Measurements from ENCODE around the gene ESYT3.
A peak's percentile ranks its signal among the peaks of the same experiment; 100 is the strongest.

Gene ESYT3, protein sequence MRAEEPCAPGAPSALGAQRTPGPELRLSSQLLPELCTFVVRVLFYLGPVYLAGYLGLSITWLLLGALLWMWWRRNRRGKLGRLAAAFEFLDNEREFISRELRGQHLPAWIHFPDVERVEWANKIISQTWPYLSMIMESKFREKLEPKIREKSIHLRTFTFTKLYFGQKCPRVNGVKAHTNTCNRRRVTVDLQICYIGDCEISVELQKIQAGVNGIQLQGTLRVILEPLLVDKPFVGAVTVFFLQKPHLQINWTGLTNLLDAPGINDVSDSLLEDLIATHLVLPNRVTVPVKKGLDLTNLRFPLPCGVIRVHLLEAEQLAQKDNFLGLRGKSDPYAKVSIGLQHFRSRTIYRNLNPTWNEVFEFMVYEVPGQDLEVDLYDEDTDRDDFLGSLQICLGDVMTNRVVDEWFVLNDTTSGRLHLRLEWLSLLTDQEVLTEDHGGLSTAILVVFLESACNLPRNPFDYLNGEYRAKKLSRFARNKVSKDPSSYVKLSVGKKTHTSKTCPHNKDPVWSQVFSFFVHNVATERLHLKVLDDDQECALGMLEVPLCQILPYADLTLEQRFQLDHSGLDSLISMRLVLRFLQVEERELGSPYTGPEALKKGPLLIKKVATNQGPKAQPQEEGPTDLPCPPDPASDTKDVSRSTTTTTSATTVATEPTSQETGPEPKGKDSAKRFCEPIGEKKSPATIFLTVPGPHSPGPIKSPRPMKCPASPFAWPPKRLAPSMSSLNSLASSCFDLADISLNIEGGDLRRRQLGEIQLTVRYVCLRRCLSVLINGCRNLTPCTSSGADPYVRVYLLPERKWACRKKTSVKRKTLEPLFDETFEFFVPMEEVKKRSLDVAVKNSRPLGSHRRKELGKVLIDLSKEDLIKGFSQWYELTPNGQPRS

DNA sequence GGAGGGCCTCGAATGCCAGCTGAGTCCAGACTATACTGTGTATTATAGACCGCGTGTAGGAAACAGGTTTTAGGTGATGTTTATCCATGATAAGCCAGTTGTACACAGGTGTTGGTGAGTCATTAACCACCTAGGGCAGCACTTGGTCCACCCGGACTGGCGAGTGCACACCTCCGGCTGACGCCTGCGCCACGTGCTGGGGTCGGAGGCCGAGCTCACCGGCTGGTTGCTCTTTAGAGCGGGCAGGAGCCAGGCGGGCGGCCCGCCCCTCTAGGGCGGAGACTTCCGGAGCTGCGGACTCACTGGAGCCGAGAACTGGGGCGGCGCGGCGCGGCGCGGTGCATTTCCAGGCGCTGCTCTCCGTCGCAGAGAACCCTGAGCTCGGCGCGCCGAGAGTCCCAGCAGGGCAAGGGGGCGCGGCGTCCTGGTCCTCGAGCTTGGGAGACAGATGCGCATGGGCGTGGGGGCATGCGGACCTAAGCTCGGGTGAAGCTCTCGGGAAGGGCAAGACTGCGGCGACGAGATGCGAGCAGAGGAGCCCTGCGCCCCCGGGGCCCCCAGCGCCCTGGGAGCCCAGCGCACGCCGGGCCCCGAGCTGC, at the start of gene ESYT3:
Gene ESYT3, plus strand, starts transcription at position 341 of the 599 bp plus-strand sequence. Its CDS starts 183 bp downstream, at position 524.
- DNase-seq (ENCODE audit: low spot score in 2 of 2) (no peak), ATAC-seq (ENCODE audit: low read depth) (peak; percentile 38)
- peak within 1 kb of the TSS; percentile 59 for H3K4me3 Mint-ChIP-seq
- H3K9me3 Mint-ChIP-seq, result no peaks in the 10 kb centered on the region
- no peaks in the 10 kb centered on the region for H3K36me3 Mint-ChIP-seq
- H3K27me3 Mint-ChIP-seq, result peaks cover 25% of the 10 kb centered on the region
- peaks cover 3% of the 10 kb centered on the region for H3K4me1 Mint-ChIP-seq
- H3K27ac Mint-ChIP-seq, result no peak within 1 kb of the TSS

DNA sequence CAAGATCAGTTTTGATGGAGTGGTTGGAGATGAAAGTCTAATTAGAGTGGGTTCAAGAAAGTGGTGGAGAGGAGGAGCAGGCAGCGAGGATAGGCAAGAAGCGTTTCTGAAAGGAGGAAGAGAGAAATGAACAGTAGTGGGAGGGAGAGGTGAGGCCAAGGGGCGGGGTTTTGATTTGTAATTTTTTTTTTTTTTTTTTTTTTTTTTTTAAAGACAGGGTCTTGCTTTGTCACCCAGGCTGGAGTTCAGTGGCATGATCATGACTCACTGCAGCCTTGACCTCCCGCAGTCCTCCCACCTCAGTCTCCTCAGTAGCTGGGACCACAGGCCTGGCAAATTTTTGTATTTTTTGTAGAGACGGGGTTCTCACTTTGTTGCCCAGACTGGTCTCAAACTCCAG, 49.4 kb upstream of the ESYT3 start:
- no peaks in the 10 kb centered on the region for H3K4me1 Mint-ChIP-seq
- peaks cover 30% of the 10 kb centered on the region for H3K27me3 Mint-ChIP-seq
- H3K9me3 Mint-ChIP-seq, result peaks cover 1% of the 10 kb centered on the region
- no peak overlapping the region for H3K27ac Mint-ChIP-seq
- H3K4me3 Mint-ChIP-seq, result no peak overlapping the region
- peaks cover 2% of the 10 kb centered on the region for H3K36me3 Mint-ChIP-seq
- DNase-seq (ENCODE audit: low spot score in 2 of 2), result no peak
- no peak for ATAC-seq (ENCODE audit: low read depth)

DNA sequence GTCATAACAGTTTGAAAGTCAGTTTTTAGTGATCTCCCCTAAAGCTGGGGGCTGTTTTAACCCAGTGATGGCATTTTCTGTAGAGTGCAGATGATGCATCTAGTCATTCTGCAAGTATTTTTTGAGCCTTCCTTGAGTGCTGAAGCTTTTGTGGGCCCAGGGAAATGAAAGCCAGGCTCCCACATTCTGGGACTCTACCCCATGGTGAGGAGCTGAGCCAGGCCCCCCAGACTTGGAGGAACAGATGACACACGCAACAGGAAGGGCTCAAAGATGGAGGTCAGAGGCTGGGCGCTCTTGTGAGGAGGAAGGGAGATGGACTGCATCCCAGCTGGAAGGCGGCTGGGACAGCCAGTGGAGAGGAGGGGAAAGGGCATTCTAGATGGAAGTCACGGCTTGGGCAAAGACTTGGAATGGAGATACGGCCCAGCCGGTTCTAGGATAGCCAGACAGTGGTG, 45.2 kb upstream of the ESYT3 start:
- Mint-ChIP-seq H3K27me3 (peaks cover 19% of the 10 kb centered on the region), H3K4me3 (no peak overlapping the region), H3K4me1 (no peaks in the 10 kb centered on the region), H3K36me3 (peaks cover 2% of the 10 kb centered on the region), H3K27ac (no peak overlapping the region), H3K9me3 (peaks cover 1% of the 10 kb centered on the region)
- DNase-seq (ENCODE audit: low spot score in 2 of 2) (no peak), ATAC-seq (ENCODE audit: low read depth) (no peak)

DNA sequence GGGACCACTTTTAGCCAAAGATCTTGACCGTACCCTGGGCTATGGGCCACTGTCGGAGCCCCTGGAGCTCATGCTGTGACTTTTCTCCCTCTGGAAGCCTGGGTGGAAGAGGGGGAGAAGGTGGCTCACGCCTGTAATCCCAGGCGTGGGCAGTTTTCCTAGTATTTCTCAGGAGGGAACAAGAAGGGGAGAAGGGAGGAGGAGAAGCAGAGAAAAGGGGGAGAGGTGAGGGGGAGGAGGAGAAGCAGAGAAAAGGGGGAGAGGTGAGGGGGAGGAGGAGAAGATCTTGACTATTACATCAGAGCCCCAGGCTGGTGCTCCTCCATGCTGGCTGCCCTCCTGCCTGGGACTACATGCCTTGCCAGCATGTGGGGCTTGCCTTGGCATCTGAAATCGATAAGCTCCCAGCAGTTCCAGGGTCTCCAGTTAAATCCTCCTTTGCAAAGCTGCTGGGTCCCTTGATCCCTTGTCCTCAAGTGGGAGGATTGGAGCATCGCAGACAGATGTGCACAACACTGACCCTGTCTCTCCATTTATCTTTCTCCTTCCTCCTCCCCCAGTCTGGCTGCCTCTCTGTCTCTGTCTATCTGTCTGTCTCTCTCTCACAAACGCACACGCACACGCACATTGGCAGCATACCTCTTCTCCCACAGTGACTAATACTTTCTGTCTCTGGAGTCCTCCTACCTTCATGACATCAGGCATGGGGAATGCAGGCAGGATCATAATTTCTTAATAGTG, 44.4 kb upstream of the ESYT3 start:
- Mint-ChIP-seq H3K27me3 (peaks cover 11% of the 10 kb centered on the region), H3K4me3 (no peak overlapping the region), H3K27ac (no peak overlapping the region), H3K4me1 (no peaks in the 10 kb centered on the region), H3K9me3 (no peaks in the 10 kb centered on the region), H3K36me3 (no peaks in the 10 kb centered on the region)
- no peak for DNase-seq (ENCODE audit: low spot score in 2 of 2)
- no peak for ATAC-seq (ENCODE audit: low read depth)

DNA sequence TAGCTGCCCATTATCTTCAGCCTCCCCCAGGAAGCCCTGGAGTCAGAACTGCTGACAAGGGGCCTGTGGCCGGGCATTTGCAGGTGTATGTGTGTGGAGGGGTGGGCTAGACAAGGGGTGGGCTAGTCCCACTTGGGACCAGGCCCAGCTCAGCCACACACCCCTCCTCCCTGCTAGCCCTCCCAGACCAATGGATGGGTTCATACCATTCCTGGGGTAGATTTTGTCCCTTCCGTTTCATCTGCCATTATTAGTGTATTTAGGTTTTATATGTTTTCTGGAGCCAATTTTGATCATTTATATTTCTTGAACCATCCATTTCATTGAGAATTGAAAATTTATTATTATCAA, 43.9 kb upstream of the ESYT3 start:
- no peak overlapping the region for H3K27ac Mint-ChIP-seq
- DNase-seq (ENCODE audit: low spot score in 2 of 2) (no peak), ATAC-seq (ENCODE audit: low read depth) (no peak)
- H3K27me3 Mint-ChIP-seq, result peaks cover 14% of the 10 kb centered on the region
- no peaks in the 10 kb centered on the region for H3K36me3 Mint-ChIP-seq
- H3K4me3 Mint-ChIP-seq, result no peak overlapping the region
- H3K9me3 Mint-ChIP-seq, result no peaks in the 10 kb centered on the region
- H3K4me1 Mint-ChIP-seq, result no peaks in the 10 kb centered on the region

DNA sequence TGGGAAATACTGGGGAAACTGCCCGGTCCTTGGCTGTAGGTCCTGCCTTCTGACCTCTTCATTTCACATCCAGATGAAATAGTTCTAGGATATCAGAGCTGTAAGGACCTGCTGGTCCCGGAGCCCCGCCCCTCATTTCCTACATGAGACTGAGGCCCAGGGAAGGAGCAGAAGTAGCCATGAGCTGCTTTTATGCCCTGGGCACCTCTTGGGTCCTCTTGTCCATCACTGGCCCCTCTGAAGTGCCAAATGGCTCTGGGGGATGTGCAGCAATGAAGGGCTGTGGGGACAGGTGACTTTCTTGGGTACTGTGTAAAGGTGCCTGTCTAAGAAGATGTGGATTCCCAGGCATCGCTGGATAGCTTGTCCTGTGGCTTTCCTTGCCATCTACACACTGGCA, 40.3 kb upstream of the ESYT3 start:
- Mint-ChIP-seq H3K9me3 (no peaks in the 10 kb centered on the region), H3K4me1 (no peaks in the 10 kb centered on the region), H3K36me3 (no peaks in the 10 kb centered on the region), H3K4me3 (no peak overlapping the region), H3K27ac (no peak overlapping the region), H3K27me3 (peaks cover 18% of the 10 kb centered on the region)
- DNase-seq (ENCODE audit: low spot score in 2 of 2) (no peak), ATAC-seq (ENCODE audit: low read depth) (no peak)

DNA sequence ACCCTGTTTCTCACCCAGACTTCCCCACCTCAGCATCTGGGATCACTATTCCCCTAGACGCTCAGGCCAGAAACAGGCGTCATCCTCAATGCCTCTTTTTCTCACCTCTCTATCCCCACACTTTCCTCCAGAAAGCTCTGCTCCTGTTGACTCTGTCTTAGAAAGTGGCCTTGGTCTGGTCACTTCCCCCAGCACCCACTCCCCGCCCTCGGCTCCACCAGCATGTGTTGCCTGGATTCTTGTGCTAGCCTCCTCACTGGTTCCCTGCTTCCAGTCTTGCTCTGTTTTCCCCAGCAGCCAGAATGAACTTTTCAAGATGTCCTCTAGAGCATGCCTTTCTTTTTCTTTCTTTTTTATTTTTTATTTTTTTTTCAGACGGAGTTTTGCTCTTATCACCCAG, 39.7 kb upstream of the ESYT3 start:
- DNase-seq (ENCODE audit: low spot score in 2 of 2), result no peak
- H3K27ac Mint-ChIP-seq, result no peak overlapping the region
- H3K27me3 Mint-ChIP-seq, result peaks cover 16% of the 10 kb centered on the region
- no peaks in the 10 kb centered on the region for H3K9me3 Mint-ChIP-seq
- no peaks in the 10 kb centered on the region for H3K4me1 Mint-ChIP-seq
- H3K36me3 Mint-ChIP-seq, result no peaks in the 10 kb centered on the region
- H3K4me3 Mint-ChIP-seq, result no peak overlapping the region
- no peak for ATAC-seq (ENCODE audit: low read depth)

DNA sequence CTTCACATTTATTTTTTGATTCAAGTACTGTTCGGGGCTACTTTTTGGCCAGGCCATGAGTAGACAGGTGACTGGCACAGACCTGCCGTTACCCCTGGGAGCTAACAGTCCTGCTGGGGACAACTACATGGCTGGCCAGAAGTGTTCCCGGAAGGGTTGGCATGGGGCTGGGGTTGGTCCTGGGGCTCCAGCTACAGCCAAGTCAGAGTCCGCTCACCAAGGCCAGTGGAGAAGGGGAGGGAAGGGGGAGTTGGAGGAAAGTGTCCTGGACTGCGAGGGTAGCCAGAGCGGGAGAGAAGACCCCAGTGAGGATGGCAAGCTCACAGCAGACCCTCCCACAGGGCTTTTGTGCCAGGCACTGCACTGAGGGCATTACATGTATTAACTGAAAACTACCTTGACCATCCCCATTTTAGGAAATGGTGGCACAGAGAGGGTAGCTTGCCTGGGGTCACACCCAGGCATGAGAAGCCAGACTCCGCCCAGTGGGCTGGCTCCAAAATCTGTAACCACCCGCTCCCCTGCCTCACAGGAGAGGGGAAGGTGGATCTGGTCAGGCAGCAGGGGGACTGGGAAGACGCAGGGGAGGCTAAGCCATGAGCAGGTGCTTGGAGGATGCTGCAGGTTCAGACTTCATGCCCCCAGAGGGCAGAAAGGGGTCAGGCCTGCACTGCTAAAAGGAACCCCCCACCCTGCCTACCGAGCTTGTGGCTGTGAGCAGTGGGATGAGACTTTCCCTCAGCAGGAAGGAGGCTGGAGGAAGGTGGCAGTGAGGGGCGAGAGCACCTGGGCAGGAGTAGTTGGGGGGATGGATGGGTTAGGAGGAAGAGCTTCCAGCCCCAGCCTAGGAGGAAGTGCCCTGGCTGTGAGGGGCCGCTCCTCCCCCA, 38.3 kb upstream of the ESYT3 start:
- peaks cover 15% of the 10 kb centered on the region for H3K27me3 Mint-ChIP-seq
- H3K4me1 Mint-ChIP-seq, result no peaks in the 10 kb centered on the region
- ATAC-seq (ENCODE audit: low read depth) (no peak), DNase-seq (ENCODE audit: low spot score in 2 of 2) (no peak)
- H3K27ac Mint-ChIP-seq, result no peak overlapping the region
- no peak overlapping the region for H3K4me3 Mint-ChIP-seq
- H3K9me3 Mint-ChIP-seq, result no peaks in the 10 kb centered on the region
- H3K36me3 Mint-ChIP-seq, result no peaks in the 10 kb centered on the region

DNA sequence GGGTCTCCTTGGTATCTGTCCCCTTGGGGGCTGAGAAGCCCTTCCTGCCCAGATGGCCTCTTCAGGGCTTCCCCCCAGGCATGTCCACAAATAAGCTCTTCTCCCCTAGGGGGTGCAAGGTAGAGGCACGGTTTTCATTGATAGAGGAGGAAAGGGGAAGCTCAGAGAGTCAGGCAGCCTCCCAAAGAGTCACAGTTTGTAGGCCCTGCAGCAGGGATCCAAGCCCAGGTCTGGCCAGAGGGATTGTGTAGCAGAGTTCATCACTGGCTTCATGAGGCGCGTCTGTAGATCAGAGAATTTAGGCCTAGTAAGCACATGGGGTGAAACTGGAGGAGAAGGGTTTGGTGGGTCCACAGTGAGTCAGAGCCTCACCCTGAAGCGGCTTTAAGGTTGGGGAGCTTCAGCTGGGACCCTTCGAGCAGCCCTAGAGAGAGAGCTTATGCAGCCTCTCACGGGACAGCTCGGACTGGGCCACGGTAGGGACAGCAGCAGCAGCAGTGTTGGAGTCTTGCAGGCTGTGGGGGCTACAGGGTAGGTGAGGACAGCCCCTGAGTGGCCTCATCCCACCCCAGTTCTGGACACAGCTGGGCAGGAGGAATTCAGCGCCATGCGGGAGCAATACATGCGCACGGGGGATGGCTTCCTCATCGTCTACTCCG, 37.5 kb upstream of the ESYT3 start:
- H3K4me3 Mint-ChIP-seq, result no peak overlapping the region
- no peaks in the 10 kb centered on the region for H3K9me3 Mint-ChIP-seq
- no peaks in the 10 kb centered on the region for H3K4me1 Mint-ChIP-seq
- no peak overlapping the region for H3K27ac Mint-ChIP-seq
- DNase-seq (ENCODE audit: low spot score in 2 of 2) (no peak), ATAC-seq (ENCODE audit: low read depth) (no peak)
- no peaks in the 10 kb centered on the region for H3K36me3 Mint-ChIP-seq
- peaks cover 15% of the 10 kb centered on the region for H3K27me3 Mint-ChIP-seq

DNA sequence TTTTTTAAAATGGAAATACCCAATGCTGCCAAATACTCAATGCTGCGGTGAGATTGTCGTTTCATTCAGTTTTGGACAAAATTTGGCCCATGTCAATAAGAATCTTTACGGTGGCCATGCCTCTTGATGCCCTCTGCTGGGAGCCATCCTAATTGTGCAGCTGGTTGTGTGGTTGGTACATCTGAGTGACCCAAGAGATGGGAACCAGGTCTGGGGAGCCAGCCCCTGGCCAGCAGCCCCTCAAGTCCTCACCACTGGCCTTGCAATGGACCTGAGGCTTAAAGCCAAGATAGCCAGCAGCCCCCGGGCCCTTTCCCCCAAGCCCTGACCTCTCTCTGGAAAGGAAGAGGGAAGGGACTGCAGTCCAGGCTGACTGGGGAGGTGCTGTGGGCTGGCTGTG, 36.4 kb upstream of the ESYT3 start:
- DNase-seq (ENCODE audit: low spot score in 2 of 2) (no peak), ATAC-seq (ENCODE audit: low read depth) (no peak)
- Mint-ChIP-seq H3K4me3 (no peak overlapping the region), H3K36me3 (no peaks in the 10 kb centered on the region), H3K9me3 (no peaks in the 10 kb centered on the region), H3K4me1 (no peaks in the 10 kb centered on the region), H3K27me3 (peaks cover 15% of the 10 kb centered on the region), H3K27ac (no peak overlapping the region)

DNA sequence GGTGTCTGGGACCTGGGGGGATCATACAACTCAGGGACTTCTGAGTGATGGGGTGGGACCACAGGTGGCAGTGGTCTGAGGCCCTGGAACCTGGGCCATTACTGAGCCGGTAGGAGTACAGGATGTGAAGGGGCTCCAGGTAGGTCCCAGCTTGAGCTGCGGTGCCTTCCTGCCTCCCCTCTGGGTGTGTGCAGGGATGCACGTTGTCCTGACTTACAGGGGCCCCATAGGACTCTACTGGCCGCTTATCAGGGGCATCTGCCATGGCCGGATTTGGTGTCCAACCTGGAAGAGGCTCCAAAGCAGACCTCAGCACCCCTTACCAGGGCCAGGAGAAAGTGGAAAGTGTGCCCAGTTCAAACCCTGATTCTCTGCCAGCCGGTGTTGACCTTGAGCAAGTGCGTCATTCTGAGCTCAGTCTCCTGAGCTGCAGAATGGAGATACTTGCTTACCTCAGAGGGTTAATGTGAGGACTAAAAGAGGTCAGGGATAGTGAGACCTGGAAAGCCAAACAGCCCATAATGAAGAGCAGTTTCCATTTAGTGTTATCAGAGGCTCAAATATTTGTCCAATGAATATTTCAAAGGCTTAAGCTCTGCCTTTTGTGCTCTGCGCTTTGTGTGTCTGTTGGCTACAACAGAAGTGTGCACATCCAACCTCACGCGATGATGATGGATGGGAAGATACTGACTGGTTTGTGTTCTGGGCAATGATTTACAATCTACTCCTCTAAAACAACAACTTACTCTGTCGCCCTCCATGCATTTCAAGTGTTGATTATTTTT, 35.4 kb upstream of the ESYT3 start:
- DNase-seq (ENCODE audit: low spot score in 2 of 2), result no peak
- ATAC-seq (ENCODE audit: low read depth), result no peak
- no peaks in the 10 kb centered on the region for H3K9me3 Mint-ChIP-seq
- no peak overlapping the region for H3K27ac Mint-ChIP-seq
- H3K4me3 Mint-ChIP-seq, result no peak overlapping the region
- H3K36me3 Mint-ChIP-seq, result no peaks in the 10 kb centered on the region
- no peaks in the 10 kb centered on the region for H3K4me1 Mint-ChIP-seq
- peaks cover 15% of the 10 kb centered on the region for H3K27me3 Mint-ChIP-seq

DNA sequence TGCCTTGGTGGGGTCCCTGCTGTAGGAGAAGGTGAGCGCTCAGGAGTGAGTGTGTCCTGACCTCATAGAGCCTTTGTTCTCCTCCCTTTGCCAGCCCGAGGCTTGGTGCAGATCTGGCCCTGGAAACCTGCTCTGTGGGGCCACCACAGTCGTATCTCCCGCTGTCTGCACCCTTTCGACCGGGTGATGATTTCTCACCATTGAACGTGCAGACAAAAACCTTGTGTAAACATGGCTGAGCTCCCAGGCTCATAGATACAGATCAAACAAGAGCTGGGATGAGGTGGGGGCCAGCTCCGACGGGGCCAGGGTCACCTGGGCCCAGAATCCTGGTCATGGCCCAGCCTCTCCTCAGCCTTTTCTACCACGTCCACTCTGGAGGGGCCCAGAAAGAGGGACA, 34.6 kb upstream of the ESYT3 start:
- Mint-ChIP-seq H3K36me3 (no peaks in the 10 kb centered on the region), H3K27ac (no peak overlapping the region), H3K27me3 (peaks cover 16% of the 10 kb centered on the region), H3K4me3 (no peak overlapping the region), H3K4me1 (no peaks in the 10 kb centered on the region), H3K9me3 (no peaks in the 10 kb centered on the region)
- DNase-seq (ENCODE audit: low spot score in 2 of 2) (no peak), ATAC-seq (ENCODE audit: low read depth) (no peak)
